HL-60 (cell line): ENCODE data around the gene HDGFL2.

Source experiments
- CTCF ChIP-seq: IDR thresholded peaks from one replicate; pipeline ENCODE4 v1.5.1; 2011; ENCODE audit warnings: low read length, control low read depth, inconsistent platforms; ENCODE audit not compliant: insufficient read depth
- GABPA ChIP-seq: IDR thresholded peaks from 2 replicates; pipeline ENCODE4 v1.6.1; 2012; ENCODE audit warnings: low read depth
- POLR2AphosphoS5 ChIP-seq: IDR thresholded peaks from 2 replicates; pipeline ENCODE4 v1.6.1; 2012; ENCODE audit warnings: low read depth
- TF ChIP-seq, protein P1 (sequence below): IDR thresholded peaks from 2 replicates; pipeline ENCODE4 v1.6.1; 2012; ENCODE audit warnings: low read depth; ENCODE audit not compliant: insufficient replicate concordance

DNA sequence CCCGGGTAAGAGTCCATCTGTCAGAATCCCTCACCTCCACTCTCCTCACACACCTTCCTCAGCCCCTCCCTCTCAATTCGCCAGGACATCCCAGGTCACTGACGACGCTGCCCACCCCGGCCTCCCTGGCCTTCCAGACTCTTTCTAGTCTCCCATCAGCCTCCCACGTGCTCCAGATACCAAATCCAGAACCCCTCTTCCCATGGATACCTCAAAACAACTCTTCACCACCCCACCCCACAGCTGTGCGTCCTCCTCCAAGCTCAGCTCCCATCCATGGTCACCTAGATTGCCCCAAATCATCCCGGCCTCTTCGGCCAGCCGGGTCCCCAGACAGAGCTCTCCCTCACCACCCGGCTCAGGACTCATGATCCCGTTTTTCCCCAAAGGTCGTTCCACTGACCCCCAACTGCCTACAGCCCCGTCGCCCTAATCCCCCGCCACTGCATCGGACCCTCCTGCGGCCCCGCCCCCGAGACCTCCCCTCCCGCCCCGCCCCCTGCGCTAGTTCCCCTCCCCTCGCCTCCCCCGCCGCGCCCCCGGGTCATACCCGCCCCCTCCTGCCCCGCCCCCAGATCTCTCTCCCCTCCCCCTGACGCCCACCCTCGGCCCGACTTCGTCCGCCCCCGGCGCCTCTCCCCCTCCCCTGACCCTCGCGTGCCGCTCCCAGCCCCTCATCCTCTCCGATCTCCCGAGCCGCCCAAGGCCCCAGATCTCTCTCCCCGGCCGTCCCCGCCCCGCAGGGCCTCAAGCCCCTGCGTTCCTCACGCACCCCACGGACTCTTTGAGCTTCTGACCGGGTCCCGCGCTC lies 15.0 kb upstream of the HDGFL2 start:
- TF ChIP-seq CTCF (no peak), POLR2AphosphoS5 (no peak), GABPA (no peak)
- TF ChIP-seq, protein P1, sequence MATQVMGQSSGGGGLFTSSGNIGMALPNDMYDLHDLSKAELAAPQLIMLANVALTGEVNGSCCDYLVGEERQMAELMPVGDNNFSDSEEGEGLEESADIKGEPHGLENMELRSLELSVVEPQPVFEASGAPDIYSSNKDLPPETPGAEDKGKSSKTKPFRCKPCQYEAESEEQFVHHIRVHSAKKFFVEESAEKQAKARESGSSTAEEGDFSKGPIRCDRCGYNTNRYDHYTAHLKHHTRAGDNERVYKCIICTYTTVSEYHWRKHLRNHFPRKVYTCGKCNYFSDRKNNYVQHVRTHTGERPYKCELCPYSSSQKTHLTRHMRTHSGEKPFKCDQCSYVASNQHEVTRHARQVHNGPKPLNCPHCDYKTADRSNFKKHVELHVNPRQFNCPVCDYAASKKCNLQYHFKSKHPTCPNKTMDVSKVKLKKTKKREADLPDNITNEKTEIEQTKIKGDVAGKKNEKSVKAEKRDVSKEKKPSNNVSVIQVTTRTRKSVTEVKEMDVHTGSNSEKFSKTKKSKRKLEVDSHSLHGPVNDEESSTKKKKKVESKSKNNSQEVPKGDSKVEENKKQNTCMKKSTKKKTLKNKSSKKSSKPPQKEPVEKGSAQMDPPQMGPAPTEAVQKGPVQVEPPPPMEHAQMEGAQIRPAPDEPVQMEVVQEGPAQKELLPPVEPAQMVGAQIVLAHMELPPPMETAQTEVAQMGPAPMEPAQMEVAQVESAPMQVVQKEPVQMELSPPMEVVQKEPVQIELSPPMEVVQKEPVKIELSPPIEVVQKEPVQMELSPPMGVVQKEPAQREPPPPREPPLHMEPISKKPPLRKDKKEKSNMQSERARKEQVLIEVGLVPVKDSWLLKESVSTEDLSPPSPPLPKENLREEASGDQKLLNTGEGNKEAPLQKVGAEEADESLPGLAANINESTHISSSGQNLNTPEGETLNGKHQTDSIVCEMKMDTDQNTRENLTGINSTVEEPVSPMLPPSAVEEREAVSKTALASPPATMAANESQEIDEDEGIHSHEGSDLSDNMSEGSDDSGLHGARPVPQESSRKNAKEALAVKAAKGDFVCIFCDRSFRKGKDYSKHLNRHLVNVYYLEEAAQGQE = no peak
